ENCODE measurements around the gene OGA. TPM values are rescaled to one million over a fixed set of nuclear protein-coding genes. Genes with fewer than 3 reads are reported as not detected.
"Not testable (repeated sequence)": the region's sequence is repeated elsewhere in the genome, so short reads cannot be mapped to it uniquely, and the experiment has no call there.

Gene OGA
- total and polyA plus RNA-seq, 2 donors (not counting 3 experiments of a cell fraction or from before 2014, with no cell fraction given): 30.8 to 118 TPM

GRCh38 chr10:101789686-101790085 lies 28.6 kb downstream of the OGA start:
- DNase-seq (ENCODE audit: low read depth, low spot score) (no peak), FAIRE-seq (no peak)
- POLR2A ChIA-PET: no interaction called here
- no peaks in the 10 kb centered on the region for H3K79me2 ChIP-seq (ENCODE audit: control insufficient read depth, insufficient read depth, low read length)
- H3K4me1 ChIP-seq (ENCODE audit: control insufficient read depth, extremely low read depth, insufficient read depth, low read length): no peaks in the 10 kb centered on the region
- no peaks in the 10 kb centered on the region for H4K20me1 ChIP-seq (replicated peaks; ENCODE audit: control insufficient read depth, extremely low read depth, insufficient read depth, low read length)
- H3K9ac ChIP-seq (replicated peaks; ENCODE audit: extremely low read depth, insufficient read depth, low read length): no peak overlapping the region
- no peaks in the 10 kb centered on the region for H3K9me1 ChIP-seq (replicated peaks; ENCODE audit: control insufficient read depth, extremely low read depth, insufficient read depth, low read length)
- H2AFZ ChIP-seq (ENCODE audit: low read depth, low read length): no peak overlapping the region
- dilution Hi-C loops (cut with MboI; ENCODE audit: extremely low pct_ligation_motif_present, low sequenced_read_pairs) (no loop called here), intact Hi-C loops (cut with micrococcal nuclease) (no loop called here)
- BruUV-seq (replicated peaks): no TSS peak
- H3K4me3 ChIP-seq (replicated peaks in 1 of 3; ENCODE audit: insufficient read depth in 1 of 3, low read depth in 1 of 3, low read length in 3 of 3): no peak overlapping the region
- H3K27me3 ChIP-seq (ENCODE audit: control insufficient read depth in 2 of 2, insufficient read depth in 2 of 2, low read length in 2 of 2): no peaks in the 10 kb centered on the region
- H3K4me2 ChIP-seq (ENCODE audit: insufficient read depth, low read length): no peak overlapping the region
- no peaks in the 10 kb centered on the region for H3K9me3 ChIP-seq (replicated peaks; ENCODE audit: control insufficient read depth, insufficient read depth, low read length)
- H3K27ac ChIP-seq (ENCODE audit: insufficient read depth, low read depth, low read length): no peak overlapping the region
- TF ChIP-seq MAX (IDR thresholded peaks at IDR 0.05; ENCODE audit: insufficient read depth, insufficient read length) (no peak), CTCF (IDR thresholded peaks at IDR 0.05; ENCODE audit: extremely low read depth in 1 of 2, insufficient read depth in 1 of 2, low read depth in 1 of 2, low read length in 2 of 2) (no peak), POLR2A (IDR thresholded peaks at IDR 0.05; ENCODE audit: low read depth, low read length) (no peak)
- CTCF ChIA-PET: no interaction called here
- peaks cover 28 to 42% of the 10 kb centered on the region in 2 experiments for H3K36me3 ChIP-seq (ENCODE audit: control insufficient read depth in 2 of 2, extremely low read depth in 1 of 2, insufficient read depth in 2 of 2, low read length in 2 of 2)

GRCh38 chr10:101789231-101789630 lies 29.0 kb downstream of the OGA start:
- H3K79me2 ChIP-seq (ENCODE audit: control insufficient read depth, insufficient read depth, low read length); BruUV-seq (replicated peaks); H3K9me3 ChIP-seq (replicated peaks; ENCODE audit: control insufficient read depth, insufficient read depth, low read length); H3K27ac ChIP-seq (ENCODE audit: insufficient read depth, low read depth, low read length); H3K9me1 ChIP-seq (replicated peaks; ENCODE audit: control insufficient read depth, extremely low read depth, insufficient read depth, low read length); H3K9ac ChIP-seq (replicated peaks; ENCODE audit: extremely low read depth, insufficient read depth, low read length); H2AFZ ChIP-seq (ENCODE audit: low read depth, low read length); CTCF ChIA-PET; H3K4me1 ChIP-seq (ENCODE audit: control insufficient read depth, extremely low read depth, insufficient read depth, low read length); dilution Hi-C loops (cut with MboI; ENCODE audit: extremely low pct_ligation_motif_present, low sequenced_read_pairs); H4K20me1 ChIP-seq (replicated peaks; ENCODE audit: control insufficient read depth, extremely low read depth, insufficient read depth, low read length); intact Hi-C loops (cut with micrococcal nuclease); POLR2A ChIA-PET; H3K27me3 ChIP-seq (ENCODE audit: control insufficient read depth in 2 of 2, insufficient read depth in 2 of 2, low read length in 2 of 2); DNase-seq (ENCODE audit: low read depth, low spot score); H3K4me2 ChIP-seq (ENCODE audit: insufficient read depth, low read length); H3K4me3 ChIP-seq (replicated peaks in 1 of 3; ENCODE audit: insufficient read depth in 1 of 3, low read depth in 1 of 3, low read length in 3 of 3); FAIRE-seq: not testable (repeated sequence)
- peaks cover 29 to 42% of the 10 kb centered on the region in 2 experiments for H3K36me3 ChIP-seq (ENCODE audit: control insufficient read depth in 2 of 2, extremely low read depth in 1 of 2, insufficient read depth in 2 of 2, low read length in 2 of 2)
